ENCODE results near the gene ELK3. TPM values are rescaled to one million over a fixed set of nuclear protein-coding genes. Genes with fewer than 3 reads are reported as not detected.

Gene ELK3
- total and polyA plus RNA-seq, 5 experiments from 2014 or later: 7.5 to 46.1 (median 18.9) TPM

GRCh38 chr12:96170328-96170727 lies 23.8 kb upstream of the ELK3 start:
- Mint-ChIP-seq H3K4me3 (no peak overlapping the region), H3K27ac (no peak overlapping the region), H3K36me3 (no peaks in the 10 kb centered on the region), H3K9me3 (no peaks in the 10 kb centered on the region), H3K4me1 (peaks cover 0 to 6% (median 2%) of the 10 kb centered on the region in 4 donors), H3K27me3 (peaks cover 0 to 12% (median 4%) of the 10 kb centered on the region in 5 donors)
- no peak for DNase-seq
- ATAC-seq: no peak
- POLR2A ChIA-PET: no interaction called here

- Mint-ChIP-seq H3K27ac (no peak overlapping the region), H3K36me3 (no peaks in the 10 kb centered on the region), H3K4me1 (peaks cover 0 to 6% (median 2%) of the 10 kb centered on the region in 4 donors), H3K4me3 (no peak overlapping the region), H3K9me3 (peaks cover 0 to 3% (median 0%) of the 10 kb centered on the region in 9 donors), H3K27me3 (peaks cover 0 to 12% (median 4%) of the 10 kb centered on the region in 5 donors)
- DNase-seq (no peak), ATAC-seq (no peak)
- POLR2A ChIA-PET: no interaction called here
These were observed 23.4 kb upstream of the ELK3 start for GRCh38 chr12:96170762-96171161.

DNA sequence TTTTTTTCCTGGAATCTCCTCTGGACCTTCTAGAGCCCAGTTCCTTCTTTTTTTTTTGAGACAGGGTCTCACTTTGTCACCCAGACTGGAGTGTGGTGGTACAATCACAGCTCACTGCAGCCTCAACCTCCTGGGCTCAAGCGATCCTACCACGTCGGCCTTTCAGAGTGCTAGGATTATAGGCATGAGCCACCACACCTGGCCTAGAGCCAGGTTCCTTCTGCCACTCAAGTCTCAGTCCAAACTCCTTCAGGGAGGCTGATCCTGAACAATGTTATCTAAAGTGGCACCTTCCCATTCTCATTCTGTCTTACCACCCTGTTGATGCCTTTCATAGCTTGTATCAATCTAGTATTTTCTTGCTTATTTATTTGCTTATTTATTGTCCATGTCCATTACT lies 22.3 kb upstream of the ELK3 start:
- peaks cover 2 to 10% (median 4%) of the 10 kb centered on the region in 4 donors for H3K4me1 Mint-ChIP-seq
- ATAC-seq (no peak), DNase-seq (no peak)
- H3K4me3 Mint-ChIP-seq: no peak overlapping the region
- H3K27me3 Mint-ChIP-seq: peaks cover 0 to 12% (median 4%) of the 10 kb centered on the region in 5 donors
- H3K36me3 Mint-ChIP-seq: peaks cover 0 to 4% (median 0%) of the 10 kb centered on the region in 3 donors
- POLR2A ChIA-PET: no interaction called here
- H3K9me3 Mint-ChIP-seq: peaks cover 0 to 13% (median 0%) of the 10 kb centered on the region in 9 donors
- no peak overlapping the region for H3K27ac Mint-ChIP-seq

GRCh38 chr12:96172981-96173380 lies 21.2 kb upstream of the ELK3 start:
- Mint-ChIP-seq H3K4me3 (no peak overlapping the region), H3K4me1 (peaks cover 5 to 14% (median 6%) of the 10 kb centered on the region in 4 donors), H3K27me3 (peaks cover 0 to 12% (median 4%) of the 10 kb centered on the region in 5 donors), H3K36me3 (peaks cover 0 to 4% (median 0%) of the 10 kb centered on the region in 3 donors), H3K27ac (no peak overlapping the region), H3K9me3 (peaks cover 0 to 16% (median 0%) of the 10 kb centered on the region in 9 donors)
- ATAC-seq (no peak), DNase-seq (no peak)
- POLR2A ChIA-PET: no interaction called here

DNA sequence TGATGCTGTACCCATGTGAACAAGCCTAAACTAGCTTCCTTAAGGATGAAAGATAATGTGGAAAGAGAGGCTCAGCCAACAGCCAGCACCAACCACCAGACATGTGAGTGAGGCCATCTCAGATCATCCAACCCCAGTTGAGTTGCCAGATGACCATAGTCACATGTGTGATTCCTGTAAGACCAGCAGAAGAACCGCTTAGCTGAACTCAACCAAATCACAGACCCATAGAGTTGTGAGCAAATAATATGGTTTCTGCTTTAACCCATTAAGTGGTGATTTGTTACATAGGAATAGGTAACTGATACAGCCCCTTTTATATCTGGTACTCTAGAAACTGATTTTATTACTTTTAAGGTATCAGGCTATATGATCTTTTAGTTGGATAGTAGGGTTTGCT lies 17.6 kb upstream of the ELK3 start:
- peaks cover 3 to 10% (median 6%) of the 10 kb centered on the region in 4 donors for H3K4me1 Mint-ChIP-seq
- peaks cover 0 to 8% (median 0%) of the 10 kb centered on the region in 3 donors for H3K36me3 Mint-ChIP-seq
- DNase-seq (no peak), ATAC-seq (no peak)
- H3K27me3 Mint-ChIP-seq: peaks cover 0 to 10% (median 4%) of the 10 kb centered on the region in 5 donors
- peaks cover 0 to 27% (median 2%) of the 10 kb centered on the region in 9 donors for H3K9me3 Mint-ChIP-seq
- peak overlapping the region in 2 of 10 donors; percentile 32 to 69 for H3K27ac Mint-ChIP-seq
- H3K4me3 Mint-ChIP-seq: no peak overlapping the region
- POLR2A ChIA-PET: no interaction called here

- peak overlapping the region in 6 of 10 donors; percentile 2 to 69 (median 16) for H3K27ac Mint-ChIP-seq
- no peak for DNase-seq
- POLR2A ChIA-PET: no interaction called here
- no peak for ATAC-seq
- H3K4me1 Mint-ChIP-seq: peaks cover 3 to 10% (median 6%) of the 10 kb centered on the region in 4 donors
- peak overlapping the region in 1 of 10 donors; percentile 7 for H3K4me3 Mint-ChIP-seq
- peaks cover 0 to 7% (median 4%) of the 10 kb centered on the region in 5 donors for H3K27me3 Mint-ChIP-seq
- H3K9me3 Mint-ChIP-seq: peaks cover 0 to 30% (median 2%) of the 10 kb centered on the region in 9 donors
- peaks cover 0 to 11% (median 0%) of the 10 kb centered on the region in 3 donors for H3K36me3 Mint-ChIP-seq
These were observed 17.2 kb upstream of the ELK3 start for GRCh38 chr12:96177013-96177412.

DNA sequence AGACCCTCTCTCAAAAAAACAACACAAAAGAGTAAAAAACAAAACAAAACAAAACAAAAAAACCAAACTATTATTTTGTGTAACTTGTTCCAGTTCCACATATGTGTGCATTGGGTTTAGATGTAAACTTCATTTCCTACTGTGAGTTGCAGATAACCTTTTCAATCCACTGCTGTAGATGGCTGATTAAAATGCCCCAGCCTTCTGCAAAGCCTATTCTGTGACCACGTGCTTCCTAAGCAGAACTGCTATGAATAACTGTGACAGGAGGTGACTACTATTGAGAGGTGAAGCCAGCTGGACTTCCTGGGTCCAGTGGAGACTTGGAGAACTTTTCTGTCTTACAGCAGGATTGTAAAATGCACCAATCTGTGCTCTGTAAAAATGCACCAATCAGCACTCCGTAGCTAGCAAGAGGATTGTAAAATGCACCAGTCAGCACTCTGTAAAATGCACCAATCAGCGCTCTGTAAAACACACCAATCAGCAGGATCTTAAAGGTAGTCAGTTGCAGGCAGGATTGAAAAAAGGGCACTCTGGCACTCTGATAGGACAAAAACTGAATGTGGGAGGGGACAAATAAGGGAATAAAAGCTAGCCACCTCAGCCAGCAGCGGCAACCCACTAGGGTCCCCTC lies 10.3 kb upstream of the ELK3 start:
- no peak overlapping the region for H3K27ac Mint-ChIP-seq
- peaks cover 0 to 14% (median 0%) of the 10 kb centered on the region in 9 donors for H3K9me3 Mint-ChIP-seq
- ATAC-seq (no peak), DNase-seq (no peak)
- no peaks in the 10 kb centered on the region for H3K27me3 Mint-ChIP-seq
- H3K36me3 Mint-ChIP-seq: peaks cover 0 to 7% (median 0%) of the 10 kb centered on the region in 3 donors
- POLR2A ChIA-PET: interaction anchor here (0.6 kb wide), 1 partner anchor 82 kb away, joined by 5 read pairs; no protein-coding TSS in a partner anchor
- H3K4me1 Mint-ChIP-seq: peaks cover 6 to 16% (median 13%) of the 10 kb centered on the region in 4 donors
- H3K4me3 Mint-ChIP-seq: no peak overlapping the region

DNA sequence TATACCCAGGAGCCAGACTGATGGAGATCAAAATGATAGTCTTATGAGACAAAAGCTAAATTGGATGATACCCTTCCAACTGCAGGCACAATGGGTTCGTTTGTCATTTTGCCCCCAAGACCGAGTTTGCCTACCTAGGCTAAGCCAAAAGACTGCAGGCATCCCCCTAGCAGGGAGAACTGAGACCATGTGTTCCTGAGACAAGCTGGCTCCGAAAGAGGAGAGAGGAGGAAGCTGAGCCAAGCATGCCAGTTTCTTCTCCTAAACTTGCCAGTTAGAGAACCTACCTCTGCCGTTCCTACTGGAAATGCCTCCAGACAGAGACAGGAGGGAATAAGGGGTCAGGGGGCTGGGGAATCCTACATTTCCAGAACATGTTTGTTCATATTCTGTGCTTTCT lies 8.3 kb upstream of the ELK3 start:
- ATAC-seq (no peak), DNase-seq (no peak)
- Mint-ChIP-seq H3K4me1 (peaks cover 6 to 28% (median 13%) of the 10 kb centered on the region in 4 donors), H3K36me3 (peaks cover 0 to 4% (median 0%) of the 10 kb centered on the region in 3 donors), H3K4me3 (no peak overlapping the region), H3K27ac (peak overlapping the region in 1 of 10 donors; percentile 43), H3K9me3 (peaks cover 0 to 8% (median 0%) of the 10 kb centered on the region in 9 donors), H3K27me3 (no peaks in the 10 kb centered on the region)
- POLR2A ChIA-PET: interaction anchor here (0.5 to 0.9 kb wide), 3 partner anchors 14 to 634 kb away, joined by 3 to 4 read pairs (median 3); no protein-coding TSS in a partner anchor

- peak overlapping the region in 1 of 10 donors; percentile 12 for H3K4me3 Mint-ChIP-seq
- H3K27me3 Mint-ChIP-seq: no peaks in the 10 kb centered on the region
- ATAC-seq (peak in 1 of 2 donors; percentile 46), DNase-seq (no peak)
- H3K27ac Mint-ChIP-seq: peak overlapping the region in 4 of 10 donors; percentile 33 to 78 (median 60)
- peaks cover 0 to 2% (median 0%) of the 10 kb centered on the region in 9 donors for H3K9me3 Mint-ChIP-seq
- H3K36me3 Mint-ChIP-seq: peaks cover 0 to 1% (median 0%) of the 10 kb centered on the region in 3 donors
- POLR2A ChIA-PET: interaction anchor here (0.5 to 0.9 kb wide), 3 partner anchors 13 to 635 kb away, joined by 3 to 4 read pairs (median 3); no protein-coding TSS in a partner anchor
- peaks cover 6 to 29% (median 13%) of the 10 kb centered on the region in 4 donors for H3K4me1 Mint-ChIP-seq
These were observed 7.4 kb upstream of the ELK3 start for GRCh38 chr12:96186607-96187301.

- Mint-ChIP-seq H3K9me3 (no peaks in the 10 kb centered on the region), H3K27me3 (no peaks in the 10 kb centered on the region), H3K4me3 (no peak overlapping the region), H3K4me1 (peaks cover 10 to 38% (median 25%) of the 10 kb centered on the region in 4 donors), H3K27ac (peak overlapping the region in 5 of 10 donors; percentile 16 to 59 (median 49)), H3K36me3 (no peaks in the 10 kb centered on the region)
- DNase-seq: no peak
- POLR2A ChIA-PET: interaction anchor here (1.0 kb wide), 1 partner anchor 23 kb away, joined by 3 read pairs; no protein-coding TSS in a partner anchor
- ATAC-seq: no peak
These were observed 6.2 kb upstream of the ELK3 start for GRCh38 chr12:96187956-96188355.

DNA sequence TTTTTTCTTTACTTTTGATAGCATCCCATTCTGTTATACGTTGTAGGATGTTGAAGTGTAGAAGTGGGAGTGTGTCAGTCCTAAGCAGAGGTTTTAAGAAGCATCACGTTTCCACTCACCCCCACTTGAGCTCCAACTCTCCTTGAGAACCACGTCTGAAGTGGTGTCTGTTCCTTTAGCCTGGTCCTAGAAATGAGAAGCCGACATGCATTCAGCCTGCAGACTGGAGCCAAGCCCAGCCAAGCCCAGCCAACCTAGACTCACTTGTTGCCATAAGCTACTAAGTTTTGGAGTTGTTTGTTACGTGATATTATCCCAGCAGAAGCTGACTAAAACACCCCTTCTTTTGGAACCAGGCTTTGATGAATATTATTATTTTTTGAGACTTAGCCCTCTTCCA lies 4.4 kb upstream of the ELK3 start:
- DNase-seq: no peak
- H3K27ac Mint-ChIP-seq: peak overlapping the region in 9 of 10 donors; percentile 12 to 89 (median 36)
- H3K4me3 Mint-ChIP-seq: no peak overlapping the region
- H3K36me3 Mint-ChIP-seq: no peaks in the 10 kb centered on the region
- no peaks in the 10 kb centered on the region for H3K27me3 Mint-ChIP-seq
- peaks cover 12 to 44% (median 30%) of the 10 kb centered on the region in 4 donors for H3K4me1 Mint-ChIP-seq
- H3K9me3 Mint-ChIP-seq: no peaks in the 10 kb centered on the region
- no peak for ATAC-seq
- POLR2A ChIA-PET: no interaction called here

DNA sequence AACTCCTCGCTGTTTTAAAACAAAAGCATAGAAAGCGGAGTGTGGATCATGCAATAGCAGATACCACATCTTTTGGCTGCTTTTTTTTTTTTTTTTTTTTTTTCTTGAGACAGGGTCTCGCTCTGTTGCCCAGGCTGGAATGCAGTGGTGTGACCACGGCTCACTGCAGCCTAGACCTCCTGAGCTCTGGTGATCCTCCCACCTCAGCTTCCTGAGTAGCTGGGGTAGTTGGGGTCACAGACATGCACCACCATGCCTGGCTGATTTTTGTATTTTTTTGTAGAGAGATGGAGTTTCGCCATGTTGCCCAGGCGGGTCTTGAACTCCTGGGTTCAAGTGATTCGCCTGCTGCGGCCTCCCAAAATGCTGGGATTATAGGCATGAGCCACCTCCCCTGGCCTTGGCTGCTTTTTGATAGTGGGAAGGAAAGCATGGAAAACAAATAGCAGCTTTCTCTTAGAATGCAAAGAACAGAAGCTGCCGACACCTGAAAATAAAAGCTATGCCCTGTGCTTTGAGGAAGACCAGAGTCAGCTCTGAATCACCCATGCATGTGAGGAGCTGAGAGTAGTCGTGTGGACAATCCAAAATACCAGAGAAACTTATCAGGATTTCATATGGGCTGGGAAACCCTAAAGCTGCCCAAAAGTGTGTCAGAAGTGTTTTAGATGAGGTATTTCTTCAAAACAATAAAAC lies 3.6 kb upstream of the ELK3 start:
- no peak for ATAC-seq
- Mint-ChIP-seq H3K27me3 (no peaks in the 10 kb centered on the region), H3K4me3 (no peak overlapping the region), H3K4me1 (peaks cover 14 to 46% (median 35%) of the 10 kb centered on the region in 4 donors), H3K9me3 (no peaks in the 10 kb centered on the region), H3K36me3 (no peaks in the 10 kb centered on the region), H3K27ac (peak overlapping the region in 8 of 10 donors; percentile 23 to 72 (median 66))
- DNase-seq: no peak
- POLR2A ChIA-PET: interaction anchor here (0.6 to 0.8 kb wide), 3 partner anchors 20 to 24 kb away, joined by 3 read pairs; no protein-coding TSS in a partner anchor

Data from naive thymus-derived CD8-positive, alpha-beta T cell (primary cell).